Glutamatergic neuron (in vitro differentiated cells): ENCODE measurements around the gene SPEN. TPM values are rescaled to one million over a fixed set of nuclear protein-coding genes. Genes with fewer than 3 reads are reported as not detected.

Experiments used
- DNase-seq: peaks from one replicate; pipeline ENCODE4 v3.0.0; 2022
- H3K27ac Mint-ChIP-seq: one replicate; pipeline ENCODE4 v1.8.0; 2020; ENCODE audit warnings: mild to moderate bottlenecking, mixed read lengths, inconsistent platforms; ENCODE audit not compliant: unreplicated experiment
- H3K27me3 Mint-ChIP-seq: one replicate; pipeline ENCODE4 v1.8.0; 2020; ENCODE audit warnings: mild to moderate bottlenecking, moderate library complexity, mixed read lengths, inconsistent platforms; ENCODE audit not compliant: unreplicated experiment
- H3K36me3 Mint-ChIP-seq: one replicate; pipeline ENCODE4 v1.8.0; 2020; ENCODE audit warnings: mild to moderate bottlenecking, mixed read lengths, inconsistent platforms; ENCODE audit not compliant: unreplicated experiment
- H3K4me1 Mint-ChIP-seq: one replicate; pipeline ENCODE4 v1.8.0; 2020; ENCODE audit warnings: mild to moderate bottlenecking, low read depth, mixed read lengths, inconsistent platforms; ENCODE audit not compliant: unreplicated experiment
- H3K4me3 Mint-ChIP-seq: one replicate; pipeline ENCODE4 v1.8.0; 2020; ENCODE audit warnings: mild to moderate bottlenecking, mixed read lengths, inconsistent platforms; ENCODE audit not compliant: unreplicated experiment
- H3K9me3 Mint-ChIP-seq: one replicate; pipeline ENCODE4 v1.8.0; 2020; ENCODE audit warnings: mild to moderate bottlenecking, moderate library complexity, mixed read lengths, inconsistent platforms; ENCODE audit not compliant: unreplicated experiment
- CTCF ChIP-seq: fragments of 200-600 bp; sonication (generic); IDR thresholded peaks from one replicate; pipeline ENCODE4 v1.5.0; 2021; ENCODE audit not compliant: partially characterized antibody, unreplicated experiment
- total RNA-seq: library from RNA; stranded (reverse); fragmentation: NEBNext Ultra II Directional; extraction: Animal tissue kit (Norgen Biotek cat#: 25700); gene quantifications from one replicate; pipeline ENCODE4 v1.2.1, GENCODE V29; 2021; ENCODE audit not compliant: unreplicated experiment

Gene SPEN
- total RNA-seq, 1 donor from 2014 or later: 52.4 TPM

GRCh38 chr1:15942661-15943327 is 95.3 kb downstream of the SPEN start:
- H3K27me3 Mint-ChIP-seq: peaks cover 8% of the 10 kb centered on the region
- peaks cover 11% of the 10 kb centered on the region for H3K4me1 Mint-ChIP-seq
- H3K9me3 Mint-ChIP-seq: peaks cover 7% of the 10 kb centered on the region
- H3K27ac Mint-ChIP-seq: no peak overlapping the region
- H3K36me3 Mint-ChIP-seq: no peaks in the 10 kb centered on the region
- DNase-seq: no peak
- no peak overlapping the region for H3K4me3 Mint-ChIP-seq
- no peak for TF ChIP-seq CTCF

- Mint-ChIP-seq H3K27me3 (peaks cover 9% of the 10 kb centered on the region), H3K36me3 (no peaks in the 10 kb centered on the region), H3K27ac (no peak overlapping the region), H3K4me1 (peaks cover 17% of the 10 kb centered on the region), H3K9me3 (peaks cover 10% of the 10 kb centered on the region), H3K4me3 (no peak overlapping the region)
- no peak for DNase-seq
- TF ChIP-seq CTCF: no peak
Measured at GRCh38 chr1:15943328-15943991, 96.0 kb downstream of the SPEN start.

DNA sequence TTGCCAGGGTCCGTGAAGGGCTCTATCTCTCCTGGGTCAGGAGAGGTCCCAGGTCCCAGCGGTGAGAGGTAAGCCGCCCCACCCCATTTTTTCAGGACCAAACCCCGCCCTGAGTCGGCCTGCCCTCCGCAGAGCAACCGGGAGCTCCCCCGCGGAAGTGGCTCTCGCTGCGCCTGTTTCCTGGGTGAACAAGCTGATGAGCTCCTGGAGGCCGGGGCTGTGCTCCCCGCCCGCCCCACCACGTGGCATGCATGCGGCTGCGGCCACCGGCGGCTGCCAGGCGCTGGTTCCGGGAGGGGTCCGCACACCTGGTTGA is 96.4 kb downstream of the SPEN start:
- peaks cover 22% of the 10 kb centered on the region for H3K4me1 Mint-ChIP-seq
- no peak overlapping the region for H3K27ac Mint-ChIP-seq
- H3K4me3 Mint-ChIP-seq: no peak overlapping the region
- no peaks in the 10 kb centered on the region for H3K36me3 Mint-ChIP-seq
- DNase-seq: no peak
- peaks cover 9% of the 10 kb centered on the region for H3K27me3 Mint-ChIP-seq
- no peak for TF ChIP-seq CTCF
- peaks cover 14% of the 10 kb centered on the region for H3K9me3 Mint-ChIP-seq

DNA sequence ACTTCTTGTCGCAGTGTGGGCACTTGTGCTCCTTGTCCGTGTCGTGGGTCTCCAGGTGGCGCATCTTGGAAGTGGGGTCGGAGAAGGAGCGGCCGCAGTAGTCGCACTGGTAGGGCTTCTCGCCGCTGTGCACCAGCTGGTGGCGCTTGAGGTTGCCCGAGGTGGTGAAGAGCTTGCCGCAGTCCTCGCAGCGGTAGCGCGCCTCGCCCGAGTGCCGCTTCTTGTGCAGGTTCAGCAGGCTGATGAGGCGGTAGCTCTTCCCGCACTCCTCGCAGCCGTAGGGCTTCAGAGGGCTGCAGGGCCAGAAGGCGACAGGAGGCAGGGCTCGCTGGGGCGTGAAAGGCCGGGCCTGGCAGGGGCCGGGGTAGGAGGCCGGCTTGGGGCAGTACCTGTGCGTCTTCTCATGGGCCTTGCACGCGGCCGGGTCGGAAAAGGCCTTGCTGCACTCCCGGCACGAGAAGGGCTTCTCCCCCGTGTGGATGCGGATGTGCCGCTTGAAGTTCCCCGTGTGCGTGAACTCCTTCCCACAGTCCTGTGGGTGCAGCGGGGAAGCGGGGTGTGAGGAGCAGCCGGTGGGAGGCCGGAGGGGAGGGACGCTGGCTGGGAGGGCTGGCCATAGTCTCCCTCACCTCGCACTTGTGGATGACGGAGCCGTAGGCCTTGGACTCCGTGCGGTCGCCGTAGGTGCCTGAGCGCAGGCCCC is 97.0 kb downstream of the SPEN start:
- Mint-ChIP-seq H3K4me1 (peaks cover 26% of the 10 kb centered on the region), H3K27ac (no peak overlapping the region), H3K9me3 (peaks cover 12% of the 10 kb centered on the region), H3K36me3 (no peaks in the 10 kb centered on the region), H3K27me3 (peaks cover 9% of the 10 kb centered on the region), H3K4me3 (no peak overlapping the region)
- DNase-seq: no peak
- no peak for TF ChIP-seq CTCF
